SW480 (cell line): Measurements from ENCODE around the gene GET3.
A peak's percentile ranks its signal among the peaks of the same experiment; 100 is the strongest.
"Not testable (repeated sequence)": the region's sequence is repeated elsewhere in the genome, so short reads cannot be mapped to it uniquely, and the experiment has no call there.

ENCODE experiments used
- DNase-seq: peaks from one replicate; pipeline ENCODE4 v3.0.0-alpha.2; 2016; ENCODE audit warnings: low spot score

Gene GET3

DNA sequence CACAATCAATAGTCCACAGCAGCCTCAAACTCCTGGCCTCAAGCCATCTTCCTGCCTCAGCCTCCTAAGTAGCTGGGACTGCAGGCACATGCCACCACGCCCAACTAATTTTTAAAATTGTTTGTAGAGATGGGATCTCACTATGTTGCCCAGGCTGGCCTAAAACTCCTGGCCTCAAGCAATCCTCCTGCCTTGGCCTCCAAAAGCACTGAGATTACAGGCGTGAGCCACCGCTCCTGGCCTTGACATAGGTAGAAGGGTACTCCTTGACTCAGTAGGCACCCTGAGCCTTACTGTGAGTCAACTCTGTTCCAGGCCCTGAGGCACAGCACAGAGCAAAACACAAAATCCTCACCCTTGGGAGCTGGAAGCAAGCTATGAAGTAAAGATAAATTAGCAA, 21.4 kb upstream of the GET3 start:
- no peak for DNase-seq

DNA sequence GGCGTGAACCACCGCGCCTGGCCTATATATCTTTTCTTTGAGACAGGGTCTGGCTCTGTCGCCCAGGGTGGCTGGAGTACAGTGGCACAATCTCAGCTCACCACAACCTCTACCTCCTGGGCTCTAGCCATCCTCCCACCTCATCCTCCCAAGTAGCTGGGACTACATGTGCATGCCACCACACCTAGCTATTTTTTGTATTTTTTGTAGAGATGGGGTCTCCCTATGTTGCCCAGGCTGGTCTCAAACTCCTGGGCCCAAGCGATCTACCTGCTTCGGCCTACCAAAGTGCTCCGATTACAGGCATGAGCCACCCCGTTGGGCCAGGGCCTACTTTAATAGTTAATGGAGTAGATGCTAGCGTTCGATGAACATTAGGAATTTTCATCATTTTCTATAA, 17.0 kb upstream of the GET3 start:
- DNase-seq, result no peak

DNA sequence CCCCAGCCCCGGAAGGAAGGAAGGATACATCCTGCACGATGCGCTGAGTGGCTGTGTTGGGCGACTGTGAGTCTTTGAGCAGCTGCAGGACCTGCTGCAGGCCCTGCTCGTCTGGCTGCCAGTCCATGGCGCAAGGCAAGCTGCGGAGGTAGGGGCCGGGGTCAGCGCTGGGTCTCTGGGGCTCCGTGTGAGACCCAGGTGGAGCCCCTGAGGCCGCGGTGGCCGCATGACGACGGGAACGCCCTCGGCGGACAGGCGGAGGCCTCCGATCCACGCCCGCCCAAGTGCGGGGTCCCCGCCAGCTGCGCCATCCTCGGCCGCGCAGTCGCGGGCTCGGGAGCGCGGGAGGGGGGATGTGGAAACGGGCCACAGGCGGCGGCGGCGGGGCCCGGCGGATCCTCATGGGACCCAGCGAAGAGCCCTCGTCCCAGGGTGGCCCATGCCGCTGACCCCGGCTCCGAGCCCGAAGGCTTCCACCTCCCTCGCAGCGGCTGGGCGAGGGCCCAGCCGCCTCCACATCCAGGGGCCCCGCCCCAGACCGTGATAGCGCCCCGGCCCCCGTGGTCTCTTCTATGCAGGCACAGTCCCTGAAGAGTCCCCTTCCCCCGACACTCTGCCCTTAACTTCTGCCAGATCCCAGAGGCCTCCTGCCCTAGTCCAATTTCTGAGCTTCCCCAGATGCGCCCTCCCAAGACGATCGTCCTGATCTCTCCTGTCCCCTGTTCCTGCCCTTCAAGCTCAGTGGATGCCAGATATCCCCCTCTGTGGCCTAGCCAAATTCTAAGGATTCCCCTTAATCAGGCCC, 16.2 kb upstream of the GET3 start:
- DNase-seq, result no peak

DNA sequence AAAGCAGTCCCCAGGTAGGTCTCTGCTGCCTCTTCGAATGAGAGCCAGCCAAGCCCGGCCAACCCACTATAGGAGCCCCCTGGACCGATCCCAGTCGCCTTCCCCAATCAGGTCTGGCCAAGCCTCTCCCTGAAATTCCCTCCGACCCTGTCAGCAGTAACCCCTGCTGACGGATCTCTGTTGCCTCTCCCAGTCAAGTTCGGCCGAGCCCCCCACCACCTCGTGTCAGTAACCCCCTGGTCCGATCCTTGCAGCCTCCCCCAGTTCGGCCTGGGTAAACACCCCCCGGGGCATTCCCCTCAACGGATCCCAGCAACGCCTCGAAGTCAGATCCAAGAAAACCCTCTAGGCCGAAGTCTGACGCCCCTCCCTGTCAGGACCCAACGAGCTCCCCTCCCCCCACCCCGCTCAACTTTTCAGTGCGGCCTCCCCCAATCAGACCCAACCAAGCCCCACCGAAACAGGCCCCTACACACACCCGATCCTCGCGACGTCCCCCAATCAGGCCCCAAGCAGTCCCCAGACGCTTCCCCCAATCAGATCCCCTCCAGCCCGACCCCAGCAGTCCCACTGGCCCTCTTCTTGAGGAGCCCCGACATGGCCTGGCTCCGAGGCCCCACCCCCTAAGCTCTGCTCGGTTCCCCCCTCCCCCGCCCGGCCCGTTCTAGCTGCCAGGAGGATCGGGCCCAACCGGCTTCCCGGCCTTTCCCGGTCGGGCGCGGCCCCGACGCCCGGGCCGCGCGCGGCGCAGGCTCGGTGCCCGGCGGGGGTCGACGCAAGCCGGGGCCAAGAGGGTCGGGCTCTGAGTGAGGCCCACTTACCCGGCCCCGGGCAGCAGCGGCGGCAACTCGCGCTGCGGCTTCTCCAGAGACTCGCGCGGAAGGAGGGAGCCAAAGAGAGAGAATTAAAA, 15.4 kb upstream of the GET3 start:
- DNase-seq, result no peak

DNA sequence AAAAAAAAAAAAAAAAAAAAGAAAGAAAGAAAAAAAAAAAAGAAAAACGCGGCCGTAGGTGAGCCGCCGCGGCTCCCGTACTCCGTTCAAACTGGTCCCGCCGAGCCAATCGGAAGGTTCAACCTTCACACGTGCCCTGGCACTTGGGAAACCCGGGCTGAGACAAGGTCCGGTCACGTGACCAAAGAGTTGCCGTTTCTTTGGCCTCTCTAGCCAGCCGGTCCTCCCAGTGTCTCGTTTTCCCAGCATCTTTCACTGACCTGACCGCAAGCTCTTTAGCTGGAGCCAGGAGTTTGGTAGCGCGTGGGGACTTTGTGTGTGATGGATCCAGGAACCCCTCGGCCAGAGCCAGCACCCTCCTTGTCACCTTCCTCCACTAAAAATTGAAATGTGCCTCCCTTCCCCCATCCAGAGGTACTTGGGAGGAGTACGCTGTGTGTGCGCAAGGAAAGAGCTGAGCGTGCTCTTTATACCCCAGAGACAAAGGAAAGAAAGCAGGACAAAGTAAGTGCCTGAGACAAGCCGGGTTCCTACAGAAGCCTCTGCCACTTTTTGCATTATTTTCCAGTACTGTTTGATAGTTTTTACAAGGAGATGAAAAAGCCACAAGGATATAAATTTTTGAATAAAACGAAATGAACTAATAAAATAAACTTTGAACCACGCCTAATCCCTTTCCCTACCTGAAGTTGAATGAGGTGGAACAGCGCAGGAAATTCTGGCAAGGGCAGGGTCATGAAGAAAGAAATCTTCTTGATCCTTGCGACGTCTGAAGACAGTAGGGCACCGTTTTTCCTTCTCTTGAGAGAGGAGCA, 14.5 kb upstream of the GET3 start:
- DNase-seq, result peak; percentile 98

DNA sequence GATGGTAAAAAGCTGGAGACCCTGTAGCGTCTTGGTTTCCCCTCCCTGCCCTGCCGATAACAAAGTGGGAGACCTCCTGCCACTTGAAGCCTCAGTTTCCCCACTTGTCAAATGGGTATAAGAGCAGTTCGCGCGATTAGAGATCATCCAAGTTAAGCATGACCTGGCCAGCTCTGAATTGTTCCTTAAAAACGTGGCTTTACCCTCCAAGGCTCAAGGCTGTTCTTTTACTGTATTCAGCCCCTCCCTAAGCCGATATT, 14.0 kb upstream of the GET3 start:
- DNase-seq, result no peak

DNA sequence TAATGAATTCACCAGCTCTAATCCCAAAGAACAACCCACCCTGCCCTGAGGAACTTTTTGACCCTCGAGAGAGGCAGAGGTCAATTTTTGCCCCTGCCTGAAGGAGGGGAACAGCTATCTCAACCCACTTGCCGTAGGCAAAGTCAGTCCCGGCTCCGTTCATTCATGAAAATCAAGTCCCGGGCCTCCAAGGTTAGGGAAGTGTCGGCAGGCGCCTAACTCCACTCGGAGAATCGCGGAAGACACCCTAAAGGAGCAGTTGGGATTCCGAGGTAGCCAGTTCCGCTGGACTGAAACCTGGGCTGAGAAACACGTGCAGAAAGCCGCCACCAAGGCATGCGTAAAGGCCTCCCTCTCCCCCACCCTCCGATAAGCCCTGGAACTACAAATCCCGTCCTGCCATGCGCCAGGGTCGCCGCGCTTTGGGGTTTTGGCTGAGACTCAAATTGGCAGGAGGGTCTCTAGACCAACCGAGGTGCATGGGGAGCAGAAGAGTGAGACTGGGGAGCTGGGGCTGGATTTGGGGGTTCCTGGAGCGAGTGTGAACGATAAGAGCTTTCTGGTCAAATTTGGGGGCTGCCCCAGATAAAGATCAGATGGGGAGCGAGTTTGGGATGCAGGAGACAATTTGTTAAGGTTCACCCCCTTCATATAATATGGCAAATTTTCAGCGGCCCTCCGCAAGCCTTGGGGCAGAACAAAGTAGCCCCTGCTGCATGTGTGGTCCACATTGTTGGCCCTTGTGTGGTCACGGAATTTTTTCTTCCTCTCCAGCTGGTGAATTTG, 13.5 kb upstream of the GET3 start, which contains the start of gene TNPO2:
Gene TNPO2 (minus strand): TSS at position 292 of the 786 bp plus-strand sequence. CDS start 2,955 bp downstream, outside the sequence.
- peak; percentile 79 for DNase-seq

DNA sequence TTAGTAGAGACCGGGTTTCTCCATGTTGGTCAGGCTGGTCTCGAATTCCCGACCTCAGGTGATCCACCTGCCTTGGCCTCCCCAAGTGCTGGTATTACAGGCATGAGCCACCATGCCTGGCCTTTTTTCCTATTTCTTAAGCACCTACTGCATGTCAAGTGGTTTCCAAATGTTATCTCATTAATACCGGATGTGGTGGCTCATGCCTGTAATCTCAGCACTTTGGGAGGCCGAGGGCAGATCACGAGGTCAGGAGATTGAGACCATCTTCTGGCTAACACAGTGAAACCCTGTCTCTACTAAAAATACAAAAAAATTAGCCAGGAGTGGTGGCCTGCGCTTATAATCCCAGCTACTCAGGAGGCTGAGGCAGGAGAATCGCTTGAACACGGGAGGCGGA, 11.7 kb upstream of the GET3 start:
- DNase-seq, result not testable (repeated sequence)

DNA sequence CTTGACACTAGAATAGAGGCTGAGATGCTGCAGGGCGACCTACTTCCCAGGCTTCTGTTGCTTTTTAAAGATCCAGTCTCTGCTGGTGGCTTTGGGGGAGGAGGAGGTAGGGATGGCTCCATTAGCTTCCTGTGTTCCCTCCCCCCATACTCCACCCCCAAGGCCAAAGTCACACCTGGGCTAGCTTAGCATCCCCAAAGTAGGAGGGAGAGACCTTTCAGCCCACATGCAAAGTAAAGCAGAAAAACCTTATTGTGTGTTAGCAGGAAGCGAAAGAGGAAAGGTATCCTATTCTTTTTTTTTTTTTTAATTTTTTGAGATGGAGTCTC, 10.3 kb upstream of the GET3 start:
- DNase-seq, result no peak

DNA sequence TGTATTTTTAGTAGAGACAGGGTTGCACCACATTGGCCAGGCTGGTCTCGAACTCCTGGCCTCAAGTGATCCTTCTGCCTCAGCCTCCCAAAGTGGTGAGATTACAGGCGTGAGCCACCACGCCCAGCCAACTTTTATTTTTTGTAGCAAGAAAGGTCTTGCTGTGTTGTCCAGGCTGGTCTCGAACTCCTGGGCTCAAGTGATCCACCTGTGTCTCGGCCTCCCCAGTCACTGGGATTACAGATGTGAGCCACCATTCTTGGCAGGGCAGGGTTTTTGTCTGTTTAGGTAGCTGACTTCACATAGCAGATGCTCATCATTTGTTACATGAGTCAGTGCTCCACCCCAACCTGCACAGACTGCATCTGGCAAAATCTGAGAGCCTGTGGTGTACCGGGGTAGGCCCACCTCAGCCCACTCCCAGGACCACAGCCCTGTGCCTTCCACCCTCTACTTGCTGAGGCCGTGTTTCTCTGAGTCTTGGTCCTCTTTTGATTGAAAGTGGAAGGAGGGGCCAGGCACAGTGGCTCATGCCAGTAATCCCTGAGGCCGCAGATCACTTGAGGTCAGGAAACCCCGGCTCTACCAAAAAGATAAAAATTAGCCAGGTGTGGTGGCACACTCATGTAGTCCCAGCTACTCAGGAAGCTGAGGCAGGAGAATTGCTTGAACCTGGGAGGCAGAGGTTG, 9.4 kb upstream of the GET3 start:
- DNase-seq, result no peak

DNA sequence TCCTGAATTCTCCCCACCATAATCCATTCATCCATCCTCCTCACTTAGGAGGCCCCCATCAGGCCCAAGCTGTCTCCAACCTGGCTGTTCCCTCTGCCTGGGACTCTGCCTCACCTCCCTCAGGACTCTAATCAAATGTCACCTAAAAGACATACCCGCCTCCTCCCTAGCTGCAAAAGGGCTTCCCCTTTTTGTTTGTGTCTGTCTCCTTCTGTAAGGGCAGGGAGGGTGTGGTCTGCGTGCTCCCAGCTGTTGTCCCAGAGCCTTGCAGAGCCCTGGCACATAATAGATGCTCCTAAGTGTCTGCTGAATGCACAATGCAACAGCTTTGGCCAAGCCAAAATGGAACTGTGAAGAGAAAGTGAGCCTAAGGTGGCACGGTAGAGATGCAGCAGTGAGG, 7.2 kb upstream of the GET3 start:
- no peak for DNase-seq

DNA sequence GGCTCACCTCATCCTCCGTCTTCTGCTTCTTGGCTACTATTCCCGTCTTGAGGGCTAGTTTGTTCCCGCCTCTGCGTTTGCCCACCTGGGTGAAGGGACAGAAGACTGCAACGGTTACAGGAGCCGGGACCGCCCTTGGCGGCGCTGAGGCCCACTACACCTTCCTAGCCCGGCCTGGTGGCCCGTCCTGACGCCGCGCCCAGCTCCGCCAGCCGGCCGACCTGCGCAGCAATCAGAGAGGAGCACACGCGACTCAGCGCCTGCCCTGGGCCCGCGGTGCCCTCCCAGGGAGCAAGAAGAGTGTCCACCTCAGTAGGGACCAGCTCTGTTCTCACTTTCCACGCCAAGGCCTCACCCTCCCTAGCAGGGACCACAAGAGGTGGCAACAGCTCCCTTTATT, 6.0 kb upstream of the GET3 start:
- no peak for DNase-seq

DNA sequence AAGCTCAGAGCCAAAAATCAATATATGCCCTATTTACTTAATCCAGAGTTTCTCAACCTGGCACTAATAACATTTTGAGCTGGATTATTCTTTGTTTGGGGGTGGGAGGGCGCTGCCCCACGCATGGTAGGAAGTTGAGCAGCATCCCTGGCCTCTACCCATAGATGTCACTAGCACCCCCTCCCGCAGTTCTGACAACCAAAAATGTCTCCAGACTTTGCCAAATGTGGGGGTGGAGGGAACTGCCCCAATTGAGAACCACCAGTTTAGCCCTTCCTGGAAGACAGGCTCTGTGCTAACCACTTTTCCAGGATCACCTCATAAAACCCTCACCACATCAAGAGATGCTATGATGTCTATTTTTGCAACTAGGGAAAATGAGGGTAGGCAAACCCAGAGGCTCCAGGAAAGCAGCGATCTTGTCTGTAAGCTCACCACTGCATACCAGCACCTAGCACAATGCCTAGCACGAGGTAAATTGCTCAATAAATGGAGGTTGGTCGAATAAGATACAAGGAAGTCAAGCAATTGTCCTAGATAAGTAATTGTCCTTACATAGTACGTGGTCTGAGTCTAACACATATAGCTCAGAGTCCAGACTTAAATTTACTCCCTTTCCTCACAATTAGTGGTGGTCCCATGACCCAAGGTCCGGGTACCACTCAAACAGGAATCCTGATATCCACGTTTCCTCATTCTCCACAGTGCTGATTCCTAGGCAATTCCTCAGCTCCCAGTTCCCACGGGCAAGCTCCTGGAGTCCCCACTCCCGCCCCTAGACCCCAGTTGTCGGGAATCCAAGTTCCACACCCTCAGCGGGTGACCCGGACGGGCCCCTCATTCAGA, 3.7 kb upstream of the GET3 start:
- peak; percentile 57 for DNase-seq

DNA sequence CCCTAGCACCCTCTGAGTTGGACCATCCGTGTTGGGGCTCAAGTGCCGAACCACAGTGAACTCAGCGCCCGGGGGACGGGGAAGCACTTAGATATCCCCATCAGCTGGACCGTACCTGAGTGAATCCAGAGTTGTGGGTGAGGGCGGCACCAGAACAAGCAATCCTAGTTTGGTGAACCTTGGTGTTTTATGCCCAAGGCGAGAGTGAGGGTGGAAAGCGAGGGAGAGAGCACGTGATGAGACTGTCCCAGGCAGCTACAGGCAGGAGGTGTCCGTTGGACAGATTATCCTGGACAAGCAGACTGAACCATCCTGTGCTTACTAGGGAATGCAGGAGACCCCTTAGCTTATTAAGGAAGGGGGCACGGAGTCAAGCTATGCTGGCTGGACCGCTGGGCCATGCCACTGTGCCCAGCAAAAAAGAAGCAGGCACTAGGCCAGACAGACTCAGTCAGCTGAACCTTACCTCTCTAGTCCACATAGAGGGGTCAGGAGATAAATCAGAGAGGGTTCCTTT, 596 bp downstream of the GET3 start:
- no peak for DNase-seq

DNA sequence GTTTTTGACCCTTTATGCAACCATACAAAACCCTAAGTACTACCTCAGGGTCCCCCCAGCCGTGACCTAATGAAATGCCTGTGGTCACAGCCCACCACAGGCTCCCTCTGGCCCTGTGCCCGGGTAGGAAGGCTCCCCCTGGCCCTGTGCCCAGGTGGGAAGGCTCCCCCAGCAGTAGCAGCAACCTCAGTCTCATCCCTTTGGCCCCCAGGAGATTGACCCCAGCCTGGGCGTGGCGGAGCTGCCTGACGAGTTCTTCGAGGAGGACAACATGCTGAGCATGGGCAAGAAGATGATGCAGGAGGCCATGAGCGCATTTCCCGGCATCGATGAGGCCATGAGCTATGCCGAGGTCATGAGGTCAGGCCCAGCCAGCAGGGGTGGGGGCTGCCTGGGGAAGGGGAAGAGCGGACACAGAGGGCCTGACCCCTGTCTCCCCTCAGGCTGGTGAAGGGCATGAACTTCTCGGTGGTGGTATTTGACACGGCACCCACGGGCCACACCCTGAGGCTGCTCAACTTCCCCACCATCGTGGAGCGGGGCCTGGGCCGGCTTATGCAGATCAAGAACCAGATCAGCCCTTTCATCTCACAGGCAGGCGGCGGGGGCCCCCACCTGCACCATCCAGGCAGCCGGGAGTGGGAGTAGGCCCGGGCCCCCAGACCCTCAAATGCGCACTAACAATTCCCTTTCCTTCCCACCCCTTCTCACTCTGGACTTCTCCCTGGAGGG, 8.0 kb downstream of the GET3 start:
- no peak for DNase-seq

DNA sequence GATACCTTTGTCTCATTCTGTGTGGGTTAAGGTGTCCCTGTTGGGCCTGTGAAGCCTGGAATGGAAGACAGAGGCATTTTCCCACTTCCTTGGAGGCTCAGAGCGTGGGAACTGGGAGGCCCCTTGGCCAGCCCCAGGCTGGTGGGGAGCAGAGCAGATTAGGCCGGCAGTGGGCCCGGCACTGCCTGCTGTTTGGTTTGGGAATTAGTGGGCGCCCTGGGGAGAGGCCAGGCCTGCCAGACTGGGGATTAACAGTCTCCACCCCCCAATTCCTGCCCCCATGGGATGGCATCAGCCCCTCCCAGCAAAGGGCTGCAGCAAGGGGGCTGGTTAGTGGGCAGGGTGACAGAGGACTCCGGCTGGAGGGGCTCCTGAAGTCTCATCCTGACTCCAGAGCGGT, 11.2 kb downstream of the GET3 start:
- DNase-seq, result no peak

DNA sequence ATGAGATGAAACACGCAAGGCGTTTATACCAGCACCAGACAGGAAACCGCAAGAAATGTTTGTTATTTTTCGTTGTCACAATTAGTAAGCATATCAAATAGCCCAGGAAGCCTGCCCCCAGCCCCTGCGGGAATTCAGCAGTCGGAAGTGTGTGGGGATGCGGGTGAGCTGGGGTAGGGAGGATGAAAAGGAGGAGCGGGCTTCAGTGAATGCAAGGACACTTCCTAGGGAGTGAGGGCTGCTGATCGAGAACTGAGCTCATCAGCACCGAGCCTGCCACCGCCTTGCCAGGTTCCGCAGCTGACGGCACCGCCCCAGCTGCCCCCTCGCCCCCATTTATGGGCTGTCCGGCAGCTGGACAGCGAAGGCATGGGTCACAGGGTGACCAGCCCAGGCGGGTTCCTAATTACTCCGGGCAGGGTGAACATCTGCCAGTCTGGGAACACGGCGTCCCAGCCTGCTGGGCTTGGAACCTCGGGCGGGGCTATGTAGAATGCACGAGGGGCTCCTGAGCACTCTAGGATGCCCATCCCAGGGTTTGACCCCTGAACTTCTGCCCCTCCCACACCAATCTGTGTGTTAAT, 12.7 kb downstream of the GET3 start:
- DNase-seq, result peak; percentile 49

DNA sequence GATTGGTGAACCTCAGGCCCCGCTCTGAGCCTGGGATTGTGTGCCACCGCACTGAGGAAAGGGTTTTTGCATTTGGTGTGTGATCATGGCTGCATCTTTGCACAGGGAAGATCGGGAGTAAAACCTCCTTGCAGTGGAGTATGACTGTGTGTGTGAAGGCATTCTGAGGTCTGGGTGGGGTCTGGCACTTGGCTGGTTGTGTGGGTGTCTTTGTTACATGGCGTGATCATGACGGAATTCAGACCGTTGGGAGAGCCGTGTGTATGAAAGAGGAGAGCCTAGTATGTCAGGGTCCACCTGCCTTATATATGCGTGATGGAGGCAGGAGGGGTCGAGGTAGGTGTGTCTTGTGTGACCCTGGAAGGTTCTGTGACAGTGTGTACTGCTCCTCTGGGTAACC, 13.6 kb downstream of the GET3 start:
- no peak for DNase-seq

DNA sequence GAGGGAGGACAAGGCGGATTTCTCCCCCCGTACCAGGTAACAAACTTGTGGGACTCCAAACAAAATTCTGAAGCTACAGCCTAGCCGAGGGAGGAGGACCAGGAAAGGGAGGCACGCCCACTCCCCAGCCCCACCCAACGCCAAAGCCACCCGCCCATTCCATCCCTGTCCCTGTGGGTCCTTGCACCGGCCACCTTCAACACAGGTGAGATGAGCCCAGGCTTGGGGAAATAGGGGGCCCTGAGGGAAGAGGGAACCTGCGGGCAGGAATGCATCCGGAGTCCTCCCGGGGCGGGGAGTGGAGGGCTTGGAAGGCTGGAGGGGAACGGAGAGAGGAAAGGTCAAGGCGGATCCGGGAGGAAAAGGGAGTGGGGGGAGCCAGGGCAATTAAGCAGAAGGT, 14.3 kb downstream of the GET3 start, which contains the start of gene BEST2:
Gene BEST2 (plus strand): TSS at position 157 of the 400 bp plus-strand sequence. CDS start 802 bp downstream, outside the sequence.
- DNase-seq, result no peak
